HCT116 (cell line): Measurements from ENCODE around the gene KRTAP12-4. TPM values are rescaled to one million over a fixed set of nuclear protein-coding genes. Genes with fewer than 3 reads are reported as not detected.

Source experiments
- total RNA-seq: library from RNA; stranded (reverse); gene quantifications from one replicate; pipeline ENCODE4 v1.2.1, GENCODE V29; 2021; ENCODE audit not compliant: unreplicated experiment

Gene KRTAP12-4
- total RNA-seq, 1 experiment from 2014 or later: not detected

Other genes with a start within 250 kb of the KRTAP12-4 start
- gene LRRC3, start 199.1 kb downstream of the KRTAP12-4 start, total RNA-seq: 7.5 TPM
- gene KRTAP10-1, start 114.5 kb downstream of the KRTAP12-4 start, total RNA-seq: not detected
- not detected for gene KRTAP10-2, start 103.2 kb downstream of the KRTAP12-4 start, total RNA-seq
- gene KRTAP10-3, start 95.9 kb downstream of the KRTAP12-4 start, total RNA-seq: not detected
- not detected for gene KRTAP10-4, start 80.9 kb downstream of the KRTAP12-4 start, total RNA-seq
- gene KRTAP10-5, start 74.1 kb downstream of the KRTAP12-4 start, total RNA-seq: not detected
- not detected for gene KRTAP10-6, start 62.2 kb downstream of the KRTAP12-4 start, total RNA-seq
- not detected for gene KRTAP10-7, start 54.1 kb downstream of the KRTAP12-4 start, total RNA-seq
- gene KRTAP10-8, start 42.6 kb downstream of the KRTAP12-4 start, total RNA-seq: not detected
- not detected for gene KRTAP10-9, start 27.6 kb downstream of the KRTAP12-4 start, total RNA-seq
- not detected for gene KRTAP10-10, start 17.3 kb downstream of the KRTAP12-4 start, total RNA-seq
- gene KRTAP10-11, start 8.2 kb downstream of the KRTAP12-4 start, total RNA-seq: not detected
- not detected for gene KRTAP12-3, start 3.3 kb upstream of the KRTAP12-4 start, total RNA-seq
- gene KRTAP12-2, start 12.3 kb upstream of the KRTAP12-4 start, total RNA-seq: not detected
- not detected for gene KRTAP12-1, start 27.5 kb upstream of the KRTAP12-4 start, total RNA-seq
- not detected for gene KRTAP10-12, start 42.5 kb upstream of the KRTAP12-4 start, total RNA-seq
- not detected for gene TSPEAR, start 56.9 kb upstream of the KRTAP12-4 start, total RNA-seq
- gene UBE2G2, start 147.2 kb upstream of the KRTAP12-4 start, total RNA-seq: 86.5 TPM
- gene SUMO3, start 163.4 kb upstream of the KRTAP12-4 start, total RNA-seq: 31.5 TPM
- gene PTTG1IP, start 219.0 kb upstream of the KRTAP12-4 start, total RNA-seq: 83.4 TPM